Measurements from ENCODE around the gene RCAN1. TPM values are rescaled to one million over a fixed set of nuclear protein-coding genes. Genes with fewer than 3 reads are reported as not detected.
"Not testable (repeated sequence)": the region's sequence is repeated elsewhere in the genome, so short reads cannot be mapped to it uniquely, and the experiment has no call there.

The RCAN1 gene
- polyA plus RNA-seq, 1 donor (not counting 4 experiments of a cell fraction or from before 2014, with no cell fraction given) = 21.3 TPM

DNA sequence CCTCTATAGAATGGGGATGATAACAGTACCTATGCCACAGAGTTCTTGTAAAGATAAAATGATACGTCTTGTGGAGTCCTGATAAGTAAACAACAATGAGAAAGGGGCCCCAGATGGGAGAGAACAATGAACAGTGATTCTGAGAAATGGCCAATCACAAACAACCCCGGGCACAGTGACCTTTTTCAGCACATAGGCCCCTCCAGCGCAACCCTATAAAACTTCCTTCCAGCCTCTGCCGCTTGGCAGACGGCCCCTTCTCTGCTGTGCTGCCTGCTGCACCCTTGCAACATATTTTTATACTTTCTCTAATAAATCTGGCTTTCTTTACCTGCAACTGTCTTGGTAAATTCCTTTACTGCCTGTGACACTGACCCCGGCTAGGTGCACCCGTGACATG is 8.9 kb downstream of the RCAN1 start:
- Histone ChIP-seq H3K36me3 (ENCODE audit: control insufficient read depth in 2 of 2, extremely low read depth in 1 of 2, insufficient read depth in 2 of 2, low read length in 2 of 2) (no peaks in the 10 kb centered on the region), H3K4me3 (ENCODE audit: control insufficient read depth in 2 of 3, extremely low read depth in 1 of 3, insufficient read depth in 2 of 3, low read depth in 1 of 3, low read length in 3 of 3) (no peak overlapping the region), H4K20me1 (ENCODE audit: control insufficient read depth, extremely low read depth, insufficient read depth, low read length) (no peaks in the 10 kb centered on the region), H3K9me3 (ENCODE audit: control insufficient read depth, low read depth, low read length) (no peaks in the 10 kb centered on the region), H3K9ac (ENCODE audit: control insufficient read depth, extremely low read depth, insufficient read depth, low read length) (no peak overlapping the region), H3K27me3 (ENCODE audit: control insufficient read depth, extremely low read depth, insufficient read depth, low read length) (no peaks in the 10 kb centered on the region), H3K79me2 (ENCODE audit: control insufficient read depth, insufficient read depth, low read length) (peaks cover 2% of the 10 kb centered on the region), H2AFZ (ENCODE audit: control insufficient read depth, low read length) (no peak overlapping the region), H3K4me2 (ENCODE audit: control insufficient read depth, extremely low read depth, insufficient read depth, low read depth, low read length) (no peak overlapping the region), H3K27ac (ENCODE audit: control insufficient read depth, insufficient read depth, low read length) (no peak overlapping the region), H3K9me1 (ENCODE audit: control insufficient read depth, extremely low read depth, insufficient read depth, low read length) (no peaks in the 10 kb centered on the region), H3K4me1 (ENCODE audit: control insufficient read depth, extremely low read depth, insufficient read depth, low read length) (peaks cover 9% of the 10 kb centered on the region)
- TF ChIP-seq EZH2 (IDR thresholded peaks at IDR 0.05; ENCODE audit: low read length) (no peak), CTCF (optimal IDR thresholded peaks at IDR 0.05 in 1 of 3, IDR thresholded peaks at IDR 0.05 in 1 of 3, conservative IDR thresholded peaks at IDR 0.05 in 1 of 3; ENCODE audit: extremely low read depth in 1 of 3, insufficient read depth in 2 of 3, low read length in 3 of 3) (no peak)
- FAIRE-seq (no peak), DNase-seq (ENCODE audit: low read depth, low spot score) (no peak)
- dilution Hi-C loops (cut with MboI; ENCODE audit: extremely low pct_ligation_motif_present, low sequenced_read_pairs) = no loop called here

- H3K4me3 ChIP-seq (ENCODE audit: control insufficient read depth in 2 of 3, extremely low read depth in 1 of 3, insufficient read depth in 2 of 3, low read depth in 1 of 3, low read length in 3 of 3); H3K79me2 ChIP-seq (ENCODE audit: control insufficient read depth, insufficient read depth, low read length); H3K36me3 ChIP-seq (ENCODE audit: control insufficient read depth in 2 of 2, extremely low read depth in 1 of 2, insufficient read depth in 2 of 2, low read length in 2 of 2); DNase-seq (ENCODE audit: low read depth, low spot score); H3K9me1 ChIP-seq (ENCODE audit: control insufficient read depth, extremely low read depth, insufficient read depth, low read length); H4K20me1 ChIP-seq (ENCODE audit: control insufficient read depth, extremely low read depth, insufficient read depth, low read length); H3K9me3 ChIP-seq (ENCODE audit: control insufficient read depth, low read depth, low read length); H3K9ac ChIP-seq (ENCODE audit: control insufficient read depth, extremely low read depth, insufficient read depth, low read length); FAIRE-seq; H2AFZ ChIP-seq (ENCODE audit: control insufficient read depth, low read length); H3K27ac ChIP-seq (ENCODE audit: control insufficient read depth, insufficient read depth, low read length); H3K4me1 ChIP-seq (ENCODE audit: control insufficient read depth, extremely low read depth, insufficient read depth, low read length); H3K4me2 ChIP-seq (ENCODE audit: control insufficient read depth, extremely low read depth, insufficient read depth, low read depth, low read length); dilution Hi-C loops (cut with MboI; ENCODE audit: extremely low pct_ligation_motif_present, low sequenced_read_pairs); H3K27me3 ChIP-seq (ENCODE audit: control insufficient read depth, extremely low read depth, insufficient read depth, low read length): not testable (repeated sequence)
Measured at GRCh38 chr21:34604956-34605355, 10.0 kb downstream of the RCAN1 start.

DNA sequence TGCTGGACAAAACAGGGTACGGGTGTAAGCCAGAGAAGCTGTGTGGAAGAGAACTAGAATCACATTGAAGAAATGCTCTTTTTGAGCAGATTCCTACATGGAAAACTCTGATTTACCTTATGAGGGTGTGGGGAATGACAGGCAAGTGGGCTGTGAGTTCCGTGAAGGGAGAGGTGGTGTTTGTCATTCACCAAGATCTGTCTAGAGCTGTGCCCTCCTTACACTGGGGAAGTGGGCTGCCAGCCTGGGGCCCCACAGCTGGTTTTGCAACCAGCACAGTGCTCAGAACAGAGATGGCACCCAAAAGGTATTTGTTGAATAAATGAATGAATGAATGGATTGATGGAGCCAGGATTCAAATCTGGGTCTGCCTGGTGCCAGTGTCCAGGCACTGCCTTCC is 10.4 kb downstream of the RCAN1 start:
- no peaks in the 10 kb centered on the region for H4K20me1 ChIP-seq (ENCODE audit: control insufficient read depth, extremely low read depth, insufficient read depth, low read length)
- H3K36me3 ChIP-seq (ENCODE audit: control insufficient read depth in 2 of 2, extremely low read depth in 1 of 2, insufficient read depth in 2 of 2, low read length in 2 of 2) = no peaks in the 10 kb centered on the region
- H3K9me3 ChIP-seq (ENCODE audit: control insufficient read depth, low read depth, low read length) = no peaks in the 10 kb centered on the region
- dilution Hi-C loops (cut with MboI; ENCODE audit: extremely low pct_ligation_motif_present, low sequenced_read_pairs) = no loop called here
- H3K79me2 ChIP-seq (ENCODE audit: control insufficient read depth, insufficient read depth, low read length) = peaks cover 2% of the 10 kb centered on the region
- H3K27me3 ChIP-seq (ENCODE audit: control insufficient read depth, extremely low read depth, insufficient read depth, low read length) = no peaks in the 10 kb centered on the region
- no peak overlapping the region for H3K27ac ChIP-seq (ENCODE audit: control insufficient read depth, insufficient read depth, low read length)
- no peak overlapping the region for H3K9ac ChIP-seq (ENCODE audit: control insufficient read depth, extremely low read depth, insufficient read depth, low read length)
- H3K4me3 ChIP-seq (ENCODE audit: control insufficient read depth in 2 of 3, extremely low read depth in 1 of 3, insufficient read depth in 2 of 3, low read depth in 1 of 3, low read length in 3 of 3) = no peak overlapping the region
- no peak for FAIRE-seq
- H3K9me1 ChIP-seq (ENCODE audit: control insufficient read depth, extremely low read depth, insufficient read depth, low read length) = no peaks in the 10 kb centered on the region
- no peak for DNase-seq (ENCODE audit: low read depth, low spot score)
- H3K4me2 ChIP-seq (ENCODE audit: control insufficient read depth, extremely low read depth, insufficient read depth, low read depth, low read length) = no peak overlapping the region
- peaks cover 6% of the 10 kb centered on the region for H3K4me1 ChIP-seq (ENCODE audit: control insufficient read depth, extremely low read depth, insufficient read depth, low read length)
- TF ChIP-seq CTCF (optimal IDR thresholded peaks at IDR 0.05 in 1 of 3, IDR thresholded peaks at IDR 0.05 in 1 of 3, conservative IDR thresholded peaks at IDR 0.05 in 1 of 3; ENCODE audit: extremely low read depth in 1 of 3, insufficient read depth in 2 of 3, low read length in 3 of 3) (no peak), EZH2 (IDR thresholded peaks at IDR 0.05; ENCODE audit: low read length) (no peak)
- no peak overlapping the region for H2AFZ ChIP-seq (ENCODE audit: control insufficient read depth, low read length)
